HG02798 (cell line): ENCODE results near the gene DNAJB2.
"Not testable (repeated sequence)": the region's sequence is repeated elsewhere in the genome, so short reads cannot be mapped to it uniquely, and the experiment has no call there.

Source experiments
- ATAC-seq: cut with Tn5 transposase; IDR thresholded peaks from one replicate; pipeline ENCODE4 v1.9.1; 2021; ENCODE audit warnings: mild to moderate bottlenecking; ENCODE audit not compliant: unreplicated experiment, poor library complexity

Gene DNAJB2

DNA sequence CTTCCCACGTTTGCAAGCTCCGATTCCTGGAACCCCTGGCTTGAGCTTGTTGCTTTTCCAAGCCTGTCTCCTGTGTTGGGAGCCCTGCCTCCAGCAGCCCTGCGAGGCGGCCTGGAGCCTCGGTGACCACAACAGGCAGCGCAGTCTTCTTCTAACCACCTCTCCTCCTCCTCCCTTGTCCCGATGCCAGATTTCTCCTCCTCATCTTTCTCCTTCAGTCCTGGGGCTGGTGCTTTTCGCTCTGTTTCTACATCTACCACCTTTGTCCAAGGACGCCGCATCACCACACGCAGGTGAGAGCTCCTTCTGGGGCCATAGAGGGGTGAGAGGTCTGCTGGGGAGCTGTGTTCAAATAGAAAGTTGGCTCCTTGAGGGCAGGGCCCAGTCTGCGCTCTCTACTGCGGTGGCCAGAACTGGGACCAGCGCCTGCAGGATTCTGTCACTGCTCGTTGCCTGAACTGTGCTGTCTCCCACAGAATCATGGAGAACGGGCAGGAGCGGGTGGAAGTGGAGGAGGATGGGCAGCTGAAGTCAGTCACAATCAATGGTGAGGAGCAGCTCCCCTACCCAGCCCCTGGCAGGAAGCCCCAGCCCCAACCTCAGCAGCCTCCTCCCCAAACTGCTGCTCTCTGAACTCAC lies 3.9 kb downstream of the DNAJB2 start:
- no peak for ATAC-seq

DNA sequence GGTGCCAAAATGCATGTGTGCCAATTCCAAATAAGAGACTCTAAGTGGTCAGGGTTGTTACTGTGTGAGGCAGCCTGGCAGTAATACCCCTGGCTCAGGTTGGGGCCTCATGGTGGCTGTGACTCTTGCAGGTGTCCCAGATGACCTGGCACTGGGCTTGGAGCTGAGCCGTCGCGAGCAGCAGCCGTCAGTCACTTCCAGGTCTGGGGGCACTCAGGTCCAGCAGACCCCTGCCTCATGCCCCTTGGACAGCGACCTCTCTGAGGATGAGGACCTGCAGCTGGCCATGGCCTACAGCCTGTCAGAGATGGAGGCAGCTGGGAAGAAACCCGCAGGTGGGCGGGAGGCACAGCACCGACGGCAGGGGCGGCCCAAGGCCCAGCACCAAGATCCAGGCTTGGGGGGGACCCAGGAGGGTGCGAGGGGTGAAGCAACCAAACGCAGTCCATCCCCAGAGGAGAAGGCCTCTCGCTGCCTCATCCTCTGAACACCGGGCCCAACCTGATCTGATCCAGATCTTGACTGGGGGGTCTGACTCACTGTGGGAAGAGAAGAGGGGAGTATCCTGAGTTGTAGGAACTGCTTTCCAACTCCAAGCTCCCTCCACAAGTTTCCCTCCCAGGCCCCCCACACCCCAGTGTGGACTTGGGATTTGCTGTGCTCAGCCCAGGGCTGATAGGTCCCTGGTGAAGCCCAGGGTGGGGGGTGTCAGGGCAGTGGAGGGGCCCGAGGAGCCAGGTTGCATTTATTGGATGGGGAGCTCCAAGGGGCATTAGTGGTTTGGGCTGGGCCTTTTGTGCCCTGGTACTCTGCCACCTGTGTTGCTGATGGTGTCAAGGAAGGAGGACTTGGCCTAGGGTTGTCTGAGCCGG lies 5.6 kb downstream of the DNAJB2 start:
- no peak for ATAC-seq

DNA sequence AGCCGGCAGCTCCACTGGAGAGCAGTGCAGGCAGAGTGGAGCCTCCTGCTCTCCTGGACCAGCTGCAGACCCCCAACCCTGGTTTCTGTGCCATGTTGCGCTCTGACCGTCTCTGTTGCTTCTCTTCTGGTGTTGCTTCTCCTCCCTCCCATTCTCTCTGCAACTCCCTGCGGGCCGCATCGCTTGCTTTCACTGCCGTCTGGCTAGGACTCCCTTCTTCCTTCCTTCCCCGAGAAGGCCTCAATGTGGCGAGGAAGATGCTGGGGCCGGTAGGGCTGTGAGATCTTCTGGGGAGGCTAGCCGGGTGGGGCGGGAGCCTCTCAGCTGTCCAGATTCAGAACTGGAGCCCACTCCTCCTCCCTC lies 6.2 kb downstream of the DNAJB2 start:
- no peak for ATAC-seq

DNA sequence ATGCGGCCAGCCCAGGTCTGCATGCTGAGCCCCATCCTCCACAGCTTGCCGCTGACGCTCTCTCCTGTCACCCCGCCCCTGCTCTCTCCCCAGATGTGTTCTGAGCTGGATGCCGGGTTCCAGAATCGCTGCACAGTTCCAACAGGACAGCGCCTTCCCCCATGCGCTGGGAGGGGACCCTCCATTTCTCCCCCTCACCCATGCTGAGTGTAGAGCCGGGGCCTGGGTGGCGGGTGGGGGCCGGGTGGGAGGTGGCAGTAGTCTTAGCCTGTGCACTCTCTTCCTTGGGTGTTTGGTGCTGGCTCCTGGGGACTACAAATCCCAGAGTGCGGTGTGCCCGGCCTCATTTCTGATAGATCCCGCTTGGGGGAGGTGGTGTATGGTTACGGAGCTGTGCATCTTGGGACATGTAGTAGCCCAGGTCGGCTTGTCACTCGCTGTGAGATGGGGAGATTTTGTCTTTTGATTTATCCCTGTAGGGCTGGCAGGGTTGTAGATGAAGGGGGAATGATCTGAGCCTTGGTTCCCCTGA lies 6.8 kb downstream of the DNAJB2 start:
- ATAC-seq = no peak

DNA sequence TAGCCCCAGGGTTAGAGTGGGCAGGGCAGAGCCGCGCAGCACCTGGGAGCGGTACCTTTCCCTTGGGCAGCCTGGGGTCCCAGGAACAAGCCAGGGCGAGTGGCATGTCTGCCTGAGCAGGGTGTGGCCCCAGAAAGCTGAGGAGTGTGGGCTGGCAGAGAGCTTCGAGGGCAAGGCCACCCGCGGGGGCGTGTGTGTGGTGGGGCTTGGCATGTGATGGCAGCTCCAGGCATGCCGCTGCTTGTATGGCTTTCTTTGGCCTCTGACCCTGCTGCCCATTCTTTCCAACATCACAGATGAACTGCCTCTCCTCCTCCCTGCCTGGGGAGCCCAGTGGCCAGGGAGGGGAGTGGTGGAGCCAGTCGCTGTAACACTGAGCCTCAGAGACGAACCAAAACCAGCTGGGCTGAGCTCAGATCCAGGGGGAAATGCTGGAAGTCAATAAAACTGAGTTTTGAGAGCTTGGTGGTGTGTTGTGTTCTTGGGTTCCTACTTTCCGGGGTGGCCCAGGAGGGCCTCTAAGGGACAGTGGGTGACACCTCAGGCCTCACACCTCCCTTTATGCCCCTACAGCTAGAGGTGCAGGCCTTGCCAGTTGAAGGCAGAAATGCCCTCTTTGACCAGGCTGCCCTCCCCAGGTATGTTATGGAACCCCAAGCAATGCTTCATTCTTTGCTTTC lies 7.4 kb downstream of the DNAJB2 start:
- no peak for ATAC-seq

DNA sequence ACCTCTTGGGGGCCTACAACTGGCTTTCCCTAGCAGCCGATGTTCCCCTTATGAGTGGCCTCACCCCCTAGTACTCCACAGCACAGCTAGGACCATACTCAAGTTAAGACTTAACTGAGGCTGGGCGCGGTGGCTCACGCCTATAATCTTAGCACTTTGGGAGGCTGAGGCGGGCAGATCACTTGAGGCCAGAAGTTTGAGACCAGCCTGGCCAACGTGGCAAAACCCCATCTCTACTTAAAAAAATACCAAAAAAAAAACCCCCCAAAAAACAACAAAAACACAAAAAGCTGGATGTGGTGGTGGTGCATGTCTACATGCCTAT lies 7.9 kb downstream of the DNAJB2 start:
- ATAC-seq = not testable (repeated sequence)

DNA sequence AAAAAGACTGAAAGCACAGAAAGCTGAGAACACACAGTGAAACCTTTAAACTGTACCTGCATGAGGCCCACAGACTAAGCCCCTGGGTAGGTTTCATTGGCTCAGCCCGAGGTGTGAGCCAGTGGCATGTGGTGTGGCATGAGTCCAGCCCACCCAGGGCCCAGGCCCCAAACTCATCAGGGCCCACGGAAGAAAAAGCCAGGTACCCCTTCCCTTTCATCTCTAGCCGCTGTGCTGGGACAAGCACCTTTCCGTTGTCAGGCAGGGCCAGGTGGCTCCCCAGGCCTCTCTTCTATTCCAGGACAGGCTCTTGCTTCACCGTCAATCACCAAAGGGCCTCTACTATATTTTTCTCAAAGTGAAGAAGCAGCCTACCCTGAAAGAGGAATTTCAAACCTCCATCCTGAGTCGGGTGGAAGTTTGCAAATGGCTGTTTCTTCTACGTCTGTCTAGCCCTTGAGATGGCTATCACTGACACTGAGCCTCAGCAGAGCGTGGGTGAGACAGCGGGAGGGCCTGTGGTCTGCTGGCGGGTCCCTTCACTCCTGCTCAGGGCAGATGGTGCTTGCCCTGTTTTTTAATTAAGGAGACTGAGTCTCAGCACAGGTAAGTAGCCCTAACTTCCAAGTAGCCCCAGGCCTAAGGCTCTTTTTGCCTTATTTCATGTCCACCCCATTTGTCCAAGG lies 8.6 kb downstream of the DNAJB2 start:
- ATAC-seq = no peak

DNA sequence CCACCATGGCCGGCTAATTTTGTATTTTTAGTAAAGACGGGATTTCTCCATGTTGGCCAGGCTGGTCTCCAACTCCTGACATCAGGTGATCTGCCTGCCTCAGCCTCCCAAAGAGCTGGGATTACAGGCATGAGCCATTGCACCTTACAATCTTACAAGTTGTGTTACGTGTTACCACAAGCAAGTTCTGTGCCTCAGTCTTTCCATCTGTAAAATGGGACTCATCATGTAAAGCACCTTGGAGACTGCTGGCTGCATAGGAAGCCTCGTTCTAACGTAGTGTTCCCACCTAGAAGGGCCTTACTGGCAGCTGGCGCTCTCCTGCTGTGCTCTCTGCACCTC lies 10.0 kb downstream of the DNAJB2 start:
- ATAC-seq = no peak

DNA sequence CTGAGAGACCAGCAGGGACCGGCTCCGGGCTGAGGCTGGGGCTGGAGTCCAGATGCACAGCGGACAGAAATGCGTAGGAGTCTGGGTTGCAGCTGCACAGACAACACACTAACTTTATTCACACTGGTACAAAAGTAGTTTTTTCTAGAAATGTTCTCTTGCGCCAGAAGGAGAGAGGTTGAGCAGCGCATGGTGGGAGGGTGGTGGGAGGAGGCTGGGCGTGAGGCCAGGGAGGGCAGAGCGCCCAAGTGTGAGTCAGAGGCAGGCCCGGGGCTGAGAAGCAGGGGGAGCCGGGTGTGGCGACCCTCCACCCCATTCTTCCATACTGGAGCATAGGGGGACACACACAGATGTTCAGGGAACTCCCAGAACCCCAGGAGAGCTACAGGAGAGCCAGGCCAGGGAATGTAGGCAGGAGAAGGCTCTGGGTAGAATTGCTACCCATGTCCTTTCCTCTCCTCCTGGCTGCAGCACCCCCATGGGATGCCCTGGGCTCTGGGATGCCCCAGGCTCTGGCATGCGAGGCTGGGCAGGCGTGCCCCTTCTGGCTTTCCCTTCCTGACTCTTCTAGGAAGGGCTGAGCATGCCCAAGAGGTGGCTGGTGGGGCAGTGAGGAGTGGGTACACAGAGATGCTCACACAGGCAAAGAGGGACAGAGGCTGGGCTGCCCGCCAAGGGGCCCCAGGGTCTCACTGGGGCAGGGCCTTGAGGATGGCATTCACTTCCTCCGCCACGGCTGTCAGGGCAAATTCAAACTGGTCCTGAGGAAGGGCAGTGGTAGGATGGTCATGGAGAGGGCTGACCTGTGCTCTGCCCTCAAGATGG lies 10.6 kb downstream of the DNAJB2 start:
- no peak for ATAC-seq

DNA sequence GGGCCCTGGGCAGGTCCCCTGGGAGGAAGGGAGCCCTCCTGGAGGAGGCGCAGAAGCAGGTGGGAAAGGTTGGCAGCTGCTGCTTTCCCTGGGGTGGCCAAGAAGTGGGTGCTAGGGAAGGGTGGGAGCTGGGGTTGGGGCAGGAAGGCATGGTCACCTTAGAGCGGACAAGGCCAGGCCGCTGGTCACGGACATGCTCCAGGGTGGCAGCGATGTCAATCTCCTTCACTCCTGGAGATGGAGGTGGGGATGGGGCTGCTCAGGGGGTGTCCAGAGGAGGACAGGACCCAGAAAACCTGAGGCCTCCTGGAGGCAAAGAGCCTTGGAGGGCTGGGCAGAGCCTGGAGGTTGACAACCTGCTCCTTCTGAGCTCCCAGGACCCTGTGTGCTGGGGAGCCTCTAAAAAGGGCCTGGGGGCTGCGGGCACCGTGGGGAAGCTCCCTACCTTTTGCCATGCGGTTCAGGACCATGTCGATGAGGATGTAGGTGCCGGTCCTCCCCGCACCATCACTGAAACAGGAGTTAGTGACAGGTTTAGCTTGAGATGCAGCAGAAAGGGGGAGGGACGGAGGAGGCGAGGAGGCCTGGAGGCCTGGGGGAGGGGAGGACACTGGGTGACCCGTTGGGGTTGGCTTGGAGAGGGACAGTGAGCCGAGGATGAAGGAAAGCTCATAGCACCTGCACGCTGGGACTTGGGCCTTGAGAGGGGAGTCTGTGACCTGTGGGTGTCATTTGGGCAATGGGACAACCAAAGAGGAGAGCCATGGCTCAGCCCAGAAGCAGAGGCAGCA lies 11.4 kb downstream of the DNAJB2 start:
- ATAC-seq = no peak

DNA sequence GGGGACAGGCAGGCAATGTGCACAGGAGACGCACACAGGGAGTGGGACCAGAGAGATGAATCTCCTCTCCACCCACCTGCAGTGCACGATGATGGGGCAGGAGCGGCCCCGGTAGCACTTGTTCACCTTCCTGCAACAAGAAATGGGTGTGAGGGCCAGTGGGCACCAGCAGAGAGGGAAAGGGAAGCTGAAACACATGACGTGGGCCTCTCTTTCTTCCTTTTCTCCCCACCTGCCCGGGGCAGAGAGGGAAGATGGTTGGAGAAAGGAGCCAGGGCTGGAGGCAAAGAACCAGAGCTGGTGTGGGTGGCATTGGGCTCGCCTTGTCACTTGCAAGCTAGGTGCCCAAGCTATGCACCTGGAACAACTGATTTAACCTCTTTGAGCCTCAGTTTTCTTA lies 12.2 kb downstream of the DNAJB2 start:
- no peak for ATAC-seq

DNA sequence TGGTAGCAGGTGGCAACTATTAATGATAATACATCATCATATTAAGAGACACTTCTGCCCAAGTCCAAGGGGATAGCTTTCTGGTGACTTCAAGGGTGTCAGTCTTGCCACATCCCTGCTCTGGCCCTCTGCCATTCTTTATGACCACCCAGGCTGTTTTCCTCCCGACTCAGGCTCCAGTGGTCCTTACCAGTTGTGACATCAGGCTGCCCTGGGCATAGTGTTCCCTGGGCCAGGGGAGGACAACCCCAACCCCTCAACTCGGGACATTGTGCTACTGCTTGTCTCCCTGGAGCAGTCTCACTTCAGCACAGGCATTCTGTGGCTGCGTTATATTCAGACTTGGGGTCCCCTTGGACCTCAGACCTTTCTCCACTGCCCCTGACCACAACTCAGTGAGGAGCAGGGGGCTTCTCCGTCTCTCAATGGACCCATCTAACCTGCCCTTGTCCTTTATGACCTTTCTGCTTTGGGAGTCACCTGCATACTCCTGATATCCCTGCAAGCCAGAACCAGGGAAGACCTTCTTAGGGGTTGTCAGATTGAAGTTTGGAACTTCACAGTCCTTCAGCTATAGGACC lies 12.8 kb downstream of the DNAJB2 start:
- ATAC-seq = no peak

DNA sequence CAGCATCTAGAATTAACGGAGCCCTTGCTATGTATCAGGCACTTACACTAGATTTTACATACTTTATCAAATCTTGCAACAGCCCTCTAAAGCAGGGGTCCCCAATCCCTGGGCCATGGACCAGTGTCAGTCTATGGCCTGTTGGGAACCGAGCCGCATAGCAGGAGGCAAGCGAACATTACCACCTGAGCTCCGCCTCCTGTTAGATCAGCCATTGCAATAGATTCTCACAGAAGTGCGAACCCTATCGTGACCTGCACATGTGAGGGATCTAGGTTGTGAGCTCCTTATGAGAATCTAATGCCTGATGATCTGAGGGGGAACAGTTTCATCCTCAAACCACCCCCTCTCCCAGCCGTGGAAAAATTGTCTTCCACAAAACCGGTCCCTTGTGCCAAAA lies 13.4 kb downstream of the DNAJB2 start:
- ATAC-seq = no peak

DNA sequence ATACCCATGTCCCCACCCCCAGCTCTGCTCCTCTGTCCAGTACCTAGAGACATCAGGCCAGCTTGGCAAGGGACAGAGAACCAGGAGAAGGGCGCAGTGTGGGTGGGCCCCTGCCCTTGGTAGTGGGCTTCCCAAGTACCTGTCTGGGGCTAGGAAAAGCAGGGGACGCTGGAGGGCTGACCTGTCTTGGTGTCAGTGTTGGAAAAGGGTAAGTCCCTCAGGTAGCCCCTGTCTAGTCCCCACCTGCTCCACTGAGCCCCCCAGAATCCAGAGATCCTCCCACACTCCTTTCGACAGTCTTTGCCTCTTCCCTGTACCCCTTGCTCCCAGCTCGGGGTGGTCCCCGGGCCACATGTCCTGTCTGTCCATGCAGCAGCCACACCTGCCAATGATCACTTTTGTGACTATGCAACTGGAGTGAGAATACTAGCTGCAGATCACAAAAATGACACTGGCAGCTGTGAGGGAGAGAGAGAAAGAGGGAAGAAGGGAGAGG lies 14.6 kb downstream of the DNAJB2 start:
- no peak for ATAC-seq

DNA sequence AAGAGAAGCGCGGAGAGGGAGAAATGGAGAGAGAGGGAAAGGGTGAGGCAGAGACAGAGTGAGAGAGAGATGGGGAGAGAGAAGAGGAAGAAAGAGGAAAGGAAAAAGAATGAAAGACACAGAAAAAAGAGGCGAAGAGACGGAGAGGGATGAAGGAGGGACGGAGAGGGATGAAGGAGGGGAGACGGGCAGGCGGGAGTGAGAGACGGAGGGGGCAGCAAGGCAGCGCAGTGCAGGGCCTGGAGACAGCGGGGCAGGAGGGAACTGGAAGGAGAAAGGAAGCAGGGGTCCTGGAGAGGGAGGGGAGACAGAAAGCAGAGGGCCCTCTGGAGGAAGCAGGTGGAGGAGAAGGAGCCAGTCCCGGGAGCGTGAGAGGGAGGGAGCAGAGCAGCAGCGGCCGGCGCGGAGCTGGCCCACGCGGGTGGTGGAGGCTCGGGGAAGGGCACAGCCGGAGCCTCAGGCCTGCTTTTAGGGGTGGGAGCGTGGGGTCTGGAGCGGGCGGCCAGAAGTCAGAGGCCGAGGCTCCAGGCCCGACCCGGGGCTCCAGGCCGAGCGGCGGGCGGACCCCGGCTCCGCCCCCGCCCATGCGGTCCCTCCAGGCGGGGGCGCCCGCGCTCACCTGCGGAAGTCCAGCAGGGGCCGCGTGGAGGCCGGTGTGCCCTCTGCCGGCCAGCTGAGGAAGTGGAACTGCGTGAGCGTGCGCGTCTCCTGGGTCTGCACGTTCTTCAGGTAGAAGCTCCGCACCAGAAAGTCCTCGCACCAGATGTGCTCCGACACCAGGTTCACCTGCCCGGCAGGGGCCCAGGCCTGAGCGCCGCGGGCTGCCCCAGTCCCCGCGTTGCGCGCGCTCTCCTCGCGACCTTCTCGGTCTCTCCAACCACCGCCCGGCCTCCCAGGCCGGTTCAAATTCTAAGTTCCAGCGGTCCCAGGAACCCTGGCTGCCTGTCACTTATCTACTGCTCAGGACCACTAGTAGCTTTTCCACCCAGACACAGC lies 15.5 kb downstream of the DNAJB2 start:
- peak; percentile 92 for ATAC-seq

DNA sequence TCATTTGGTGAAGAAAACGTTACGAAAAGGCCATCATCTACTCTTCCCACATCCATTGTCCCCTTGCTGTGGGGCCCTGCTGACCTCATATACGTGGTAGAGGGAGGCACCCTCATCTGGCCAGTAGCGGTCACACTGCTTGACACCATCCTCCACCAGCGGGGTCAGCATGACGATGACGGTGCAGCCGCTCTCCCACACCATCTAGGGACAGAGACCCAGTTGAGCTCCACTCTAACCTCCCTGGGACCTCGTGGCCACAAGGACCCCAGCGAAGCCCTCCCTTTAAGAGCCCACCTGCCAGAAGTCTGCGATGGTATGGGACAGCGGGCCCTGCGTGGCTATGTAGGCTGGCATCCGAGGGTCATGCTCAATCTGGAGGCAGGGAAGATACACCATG lies 17.0 kb downstream of the DNAJB2 start:
- ATAC-seq = no peak

DNA sequence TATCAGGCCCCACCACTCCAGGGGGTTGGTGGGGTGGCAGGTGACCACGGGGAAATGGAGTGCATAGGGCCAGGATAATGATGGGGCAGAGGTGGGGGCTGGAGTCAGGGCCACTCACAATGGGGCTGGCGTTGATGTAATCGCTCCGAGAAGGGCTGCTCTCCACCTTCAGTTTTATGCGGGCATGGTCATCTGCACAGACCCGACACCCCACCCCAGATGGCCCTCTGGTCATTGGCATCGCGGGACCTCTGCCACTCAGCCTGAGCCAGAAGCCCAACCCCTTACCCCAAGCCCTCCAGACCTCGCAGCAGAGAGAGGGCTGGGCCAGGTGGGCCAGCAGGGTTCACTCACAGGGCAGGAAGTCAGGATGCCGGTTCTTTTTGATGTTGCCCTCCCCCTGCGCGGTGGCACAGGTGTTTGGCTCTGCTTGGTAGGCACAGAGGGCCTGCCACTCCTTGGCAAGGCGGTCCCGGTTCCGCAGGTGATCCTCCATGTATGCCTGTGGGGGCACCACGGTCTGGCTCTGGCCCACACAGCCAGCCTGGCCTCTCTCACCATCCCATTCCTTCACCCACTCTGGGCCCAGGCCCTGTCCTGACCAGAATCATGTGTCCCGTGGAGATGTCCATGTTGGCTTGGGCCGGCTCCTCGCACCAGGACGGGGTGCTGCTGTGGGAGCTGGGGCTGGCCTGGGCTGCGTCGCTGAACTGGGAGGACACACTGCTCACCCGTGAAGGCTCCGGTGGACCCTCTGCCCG lies 17.6 kb downstream of the DNAJB2 start:
- ATAC-seq = no peak
